ENCODE results near the gene CFAP299.

Gene CFAP299

DNA sequence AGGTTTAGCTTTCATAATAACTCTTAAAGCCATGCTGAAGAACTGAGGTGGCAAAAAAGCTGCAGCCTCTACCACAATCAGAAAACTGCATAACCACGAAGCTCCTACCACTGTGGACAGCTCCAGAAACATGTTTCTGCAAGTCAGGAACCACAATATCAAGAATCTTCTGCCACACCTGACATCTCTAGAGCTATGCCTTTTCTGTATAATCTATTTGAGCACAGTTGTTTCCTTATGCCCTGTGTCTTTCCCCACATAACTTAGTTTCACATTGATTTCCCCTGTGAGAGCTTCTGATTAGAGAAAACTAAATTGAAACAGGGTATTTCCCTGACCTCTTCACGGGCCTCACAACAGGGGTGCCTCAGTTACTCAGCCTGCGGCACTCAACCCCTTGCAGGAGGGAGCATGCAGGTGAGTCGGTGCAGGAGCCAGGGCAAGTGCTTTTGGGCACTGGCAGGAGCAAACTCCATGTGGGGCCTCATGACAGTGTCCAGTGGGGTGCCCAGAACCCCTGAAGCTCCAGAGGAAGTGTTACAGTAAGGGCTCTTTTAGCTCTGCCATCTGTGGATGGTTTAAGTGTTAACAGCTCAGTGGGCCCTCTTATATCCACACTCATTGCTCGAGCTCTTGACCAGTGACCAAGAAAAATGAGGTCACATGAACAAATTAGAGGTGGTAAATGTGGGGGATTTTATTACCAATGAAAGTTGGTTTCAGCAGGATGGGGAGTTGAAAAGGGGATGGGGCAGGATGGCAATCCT lies 562.2 kb downstream of the CFAP299 start:
- Mint-ChIP-seq H3K36me3 (ENCODE audit: insufficient read depth) (no peaks in the 10 kb centered on the region), H3K27ac (ENCODE audit: low read depth) (no peak overlapping the region), H3K4me1 (no peaks in the 10 kb centered on the region), H3K4me3 (no peak overlapping the region), H3K9me3 (peaks cover 5% of the 10 kb centered on the region), H3K27me3 (no peaks in the 10 kb centered on the region)
- no peak for ATAC-seq (replicated peaks; ENCODE audit: extremely low read depth, poor library complexity, severe bottlenecking)
- no peak for DNase-seq (ENCODE audit: low spot score in 2 of 2)

DNA sequence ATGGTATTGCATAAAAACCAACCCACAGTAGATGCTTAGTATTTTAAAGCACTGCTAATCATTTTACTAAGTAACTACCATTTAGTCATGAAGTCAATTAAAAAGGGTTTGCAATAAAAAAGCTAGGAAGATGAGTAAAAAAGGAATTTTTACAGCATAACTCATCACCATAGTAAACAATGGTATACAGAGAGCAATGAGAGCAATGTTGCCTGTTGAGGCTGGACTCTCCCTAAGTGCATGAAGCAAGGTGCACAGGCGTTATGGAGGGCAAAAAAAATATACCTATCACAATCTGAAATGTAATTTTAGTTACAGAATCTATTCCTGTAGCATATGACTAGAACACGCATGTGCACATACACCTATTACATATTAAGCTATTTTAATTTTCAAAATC lies 565.4 kb downstream of the CFAP299 start:
- Mint-ChIP-seq H3K4me3 (no peak overlapping the region), H3K36me3 (ENCODE audit: insufficient read depth) (no peaks in the 10 kb centered on the region), H3K4me1 (no peaks in the 10 kb centered on the region), H3K27me3 (no peaks in the 10 kb centered on the region), H3K9me3 (no peaks in the 10 kb centered on the region), H3K27ac (ENCODE audit: low read depth) (no peak overlapping the region)
- no peak for ATAC-seq (replicated peaks; ENCODE audit: extremely low read depth, poor library complexity, severe bottlenecking)
- no peak for DNase-seq (ENCODE audit: low spot score in 2 of 2)

DNA sequence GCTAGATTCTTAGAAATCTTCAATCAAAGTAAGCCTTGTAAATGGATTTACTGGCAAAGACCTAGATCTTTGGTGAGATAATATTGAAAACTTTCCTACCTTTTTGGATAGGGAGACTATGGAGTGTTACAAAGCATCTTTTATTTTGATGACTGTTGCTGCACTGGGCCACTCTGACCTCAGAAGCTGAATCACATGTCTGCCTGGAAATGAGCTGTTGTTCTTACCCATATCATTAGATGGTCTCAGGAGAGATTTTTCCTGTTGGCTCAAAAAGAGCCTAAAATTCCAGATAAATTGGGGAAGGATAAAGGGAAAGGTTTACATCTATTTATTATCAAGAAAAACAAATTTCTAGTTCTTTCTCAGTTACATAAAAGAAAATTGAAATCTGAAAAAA lies 567.5 kb downstream of the CFAP299 start:
- no peak for DNase-seq (ENCODE audit: low spot score in 2 of 2)
- Mint-ChIP-seq H3K36me3 (ENCODE audit: insufficient read depth) (no peaks in the 10 kb centered on the region), H3K4me1 (no peaks in the 10 kb centered on the region), H3K4me3 (no peak overlapping the region), H3K27ac (ENCODE audit: low read depth) (no peak overlapping the region), H3K9me3 (peaks cover 7% of the 10 kb centered on the region), H3K27me3 (no peaks in the 10 kb centered on the region)
- ATAC-seq (replicated peaks; ENCODE audit: extremely low read depth, poor library complexity, severe bottlenecking) = no peak

DNA sequence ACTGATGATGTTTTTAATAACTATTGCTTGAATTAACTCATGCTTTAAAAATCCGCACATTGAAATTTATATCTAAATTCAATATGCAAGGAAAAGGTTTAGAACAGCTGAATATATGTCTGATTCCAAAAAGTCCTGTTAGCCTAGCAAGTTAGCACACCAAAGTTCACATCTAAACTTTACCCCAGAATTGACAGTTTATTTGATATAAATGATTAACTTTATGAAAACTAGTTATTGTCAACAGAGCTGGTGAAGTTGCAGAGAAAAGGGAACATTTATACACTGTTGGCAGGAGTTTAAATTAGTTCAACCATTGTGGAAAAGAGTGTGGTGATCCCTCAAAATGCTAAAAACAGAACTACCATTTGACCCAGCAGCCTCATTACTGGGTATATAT lies 574.4 kb downstream of the CFAP299 start:
- H3K27me3 Mint-ChIP-seq = peaks cover 9% of the 10 kb centered on the region
- no peak overlapping the region for H3K27ac Mint-ChIP-seq (ENCODE audit: low read depth)
- H3K9me3 Mint-ChIP-seq = peaks cover 7% of the 10 kb centered on the region
- no peak for DNase-seq (ENCODE audit: low spot score in 2 of 2)
- H3K4me1 Mint-ChIP-seq = no peaks in the 10 kb centered on the region
- H3K4me3 Mint-ChIP-seq = no peak overlapping the region
- ATAC-seq (replicated peaks; ENCODE audit: extremely low read depth, poor library complexity, severe bottlenecking) = no peak
- H3K36me3 Mint-ChIP-seq (ENCODE audit: insufficient read depth) = no peaks in the 10 kb centered on the region

DNA sequence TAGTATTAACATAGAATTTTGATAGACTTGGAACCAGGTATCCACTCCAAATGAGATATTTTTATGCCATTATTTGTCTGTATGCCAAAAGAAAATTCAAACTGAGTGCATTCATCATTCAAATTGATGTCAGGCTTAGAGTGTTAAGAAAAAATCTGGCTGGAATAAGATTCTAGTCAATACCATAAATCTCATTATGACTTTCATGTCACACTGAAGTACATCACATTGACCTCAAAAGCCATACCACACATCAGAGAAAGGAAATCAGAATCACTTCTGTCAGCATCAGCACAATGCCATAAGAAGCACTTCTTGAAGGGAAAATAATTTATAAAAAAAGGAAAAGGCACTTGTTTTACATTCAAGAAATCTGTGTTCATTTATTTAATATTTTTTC lies 575.9 kb downstream of the CFAP299 start:
- H3K36me3 Mint-ChIP-seq (ENCODE audit: insufficient read depth) = no peaks in the 10 kb centered on the region
- DNase-seq (ENCODE audit: low spot score in 2 of 2) (no peak), ATAC-seq (replicated peaks; ENCODE audit: extremely low read depth, poor library complexity, severe bottlenecking) (no peak)
- H3K9me3 Mint-ChIP-seq = peaks cover 7% of the 10 kb centered on the region
- H3K27ac Mint-ChIP-seq (ENCODE audit: low read depth) = no peak overlapping the region
- no peak overlapping the region for H3K4me3 Mint-ChIP-seq
- H3K4me1 Mint-ChIP-seq = no peaks in the 10 kb centered on the region
- peaks cover 9% of the 10 kb centered on the region for H3K27me3 Mint-ChIP-seq

DNA sequence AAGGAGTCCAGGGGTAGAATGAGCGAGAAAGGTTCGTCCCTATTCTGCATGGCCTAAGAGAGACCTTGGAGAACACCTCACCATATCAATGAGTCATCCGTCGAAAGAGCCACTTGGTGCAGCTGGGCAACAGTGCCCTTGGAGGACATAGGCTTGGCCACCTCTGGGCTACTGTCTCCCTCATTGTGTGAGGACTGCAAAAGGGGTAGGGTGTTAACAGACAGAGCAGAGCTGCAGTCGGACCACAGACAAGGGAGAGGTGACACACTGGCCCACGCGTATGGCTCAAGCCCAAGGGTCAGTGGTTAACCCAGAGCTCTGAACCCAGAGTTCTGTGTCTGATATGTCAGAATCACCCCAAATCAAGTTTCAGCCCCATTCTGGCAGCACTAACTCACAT lies 576.8 kb downstream of the CFAP299 start:
- ATAC-seq (replicated peaks; ENCODE audit: extremely low read depth, poor library complexity, severe bottlenecking) = no peak
- Mint-ChIP-seq H3K9me3 (peaks cover 1% of the 10 kb centered on the region), H3K4me1 (no peaks in the 10 kb centered on the region), H3K27me3 (peaks cover 9% of the 10 kb centered on the region), H3K27ac (ENCODE audit: low read depth) (no peak overlapping the region), H3K36me3 (ENCODE audit: insufficient read depth) (no peaks in the 10 kb centered on the region), H3K4me3 (no peak overlapping the region)
- DNase-seq (ENCODE audit: low spot score in 2 of 2) = no peak

- no peak overlapping the region for H3K27ac Mint-ChIP-seq (ENCODE audit: low read depth)
- no peaks in the 10 kb centered on the region for H3K36me3 Mint-ChIP-seq (ENCODE audit: insufficient read depth)
- peaks cover 9% of the 10 kb centered on the region for H3K27me3 Mint-ChIP-seq
- H3K4me1 Mint-ChIP-seq = no peaks in the 10 kb centered on the region
- H3K9me3 Mint-ChIP-seq = no peaks in the 10 kb centered on the region
- H3K4me3 Mint-ChIP-seq = no peak overlapping the region
- no peak for ATAC-seq (replicated peaks; ENCODE audit: extremely low read depth, poor library complexity, severe bottlenecking)
- DNase-seq (ENCODE audit: low spot score in 2 of 2) = no peak
These were observed 577.9 kb downstream of the CFAP299 start for GRCh38 chr4:80913381-80913780.

DNA sequence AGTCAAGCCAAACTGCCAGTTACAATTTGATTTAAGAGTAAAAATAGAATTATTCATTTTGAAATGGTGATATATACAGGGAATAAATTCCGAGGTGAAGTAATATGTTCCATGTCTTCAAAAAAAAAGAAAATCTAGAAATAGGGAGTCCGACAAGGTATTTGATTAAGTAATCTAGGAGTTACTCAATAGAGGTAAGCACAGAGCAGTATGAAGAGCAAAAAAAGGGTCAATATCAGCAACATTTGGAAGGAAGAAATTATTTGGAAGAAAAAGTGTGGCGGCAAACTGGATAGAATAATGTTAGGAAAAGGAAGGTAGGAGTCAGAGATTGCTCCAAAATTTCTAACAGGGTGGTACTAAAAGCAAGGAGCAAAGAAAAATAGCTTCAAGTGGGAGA lies 581.2 kb downstream of the CFAP299 start:
- DNase-seq (ENCODE audit: low spot score in 2 of 2) = no peak
- H3K27me3 Mint-ChIP-seq = peaks cover 9% of the 10 kb centered on the region
- H3K9me3 Mint-ChIP-seq = no peaks in the 10 kb centered on the region
- H3K4me3 Mint-ChIP-seq = no peak overlapping the region
- H3K27ac Mint-ChIP-seq (ENCODE audit: low read depth) = no peak overlapping the region
- H3K36me3 Mint-ChIP-seq (ENCODE audit: insufficient read depth) = no peaks in the 10 kb centered on the region
- H3K4me1 Mint-ChIP-seq = no peaks in the 10 kb centered on the region
- ATAC-seq (replicated peaks; ENCODE audit: extremely low read depth, poor library complexity, severe bottlenecking) = no peak

DNA sequence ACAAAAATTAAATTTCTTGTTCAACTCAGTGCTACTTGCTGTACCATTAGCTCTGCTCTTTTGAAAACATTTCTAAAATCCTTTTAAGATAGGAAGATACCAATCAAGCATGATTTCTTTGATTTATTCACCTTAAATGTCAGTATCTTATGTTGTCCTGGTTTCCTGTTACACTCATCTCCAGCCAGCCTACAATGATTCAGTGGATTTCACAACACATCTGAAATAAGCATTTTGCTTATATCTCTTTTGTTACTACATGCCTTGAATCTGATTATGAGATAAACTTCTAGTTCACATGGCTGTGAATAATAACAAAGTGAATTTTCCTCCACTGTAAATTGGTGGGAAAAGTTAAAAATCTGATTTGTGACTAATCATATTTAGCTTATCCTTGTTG lies 582.5 kb downstream of the CFAP299 start:
- DNase-seq (ENCODE audit: low spot score in 2 of 2) = no peak
- Mint-ChIP-seq H3K9me3 (no peaks in the 10 kb centered on the region), H3K36me3 (ENCODE audit: insufficient read depth) (no peaks in the 10 kb centered on the region), H3K27me3 (no peaks in the 10 kb centered on the region), H3K4me3 (no peak overlapping the region), H3K27ac (ENCODE audit: low read depth) (no peak overlapping the region), H3K4me1 (no peaks in the 10 kb centered on the region)
- no peak for ATAC-seq (replicated peaks; ENCODE audit: extremely low read depth, poor library complexity, severe bottlenecking)

GRCh38 chr4:80921441-80921840 lies 585.9 kb downstream of the CFAP299 start:
- no peaks in the 10 kb centered on the region for H3K27me3 Mint-ChIP-seq
- no peak overlapping the region for H3K4me3 Mint-ChIP-seq
- no peaks in the 10 kb centered on the region for H3K4me1 Mint-ChIP-seq
- DNase-seq (ENCODE audit: low spot score in 2 of 2) (no peak), ATAC-seq (replicated peaks; ENCODE audit: extremely low read depth, poor library complexity, severe bottlenecking) (no peak)
- H3K27ac Mint-ChIP-seq (ENCODE audit: low read depth) = no peak overlapping the region
- no peaks in the 10 kb centered on the region for H3K36me3 Mint-ChIP-seq (ENCODE audit: insufficient read depth)
- no peaks in the 10 kb centered on the region for H3K9me3 Mint-ChIP-seq

DNA sequence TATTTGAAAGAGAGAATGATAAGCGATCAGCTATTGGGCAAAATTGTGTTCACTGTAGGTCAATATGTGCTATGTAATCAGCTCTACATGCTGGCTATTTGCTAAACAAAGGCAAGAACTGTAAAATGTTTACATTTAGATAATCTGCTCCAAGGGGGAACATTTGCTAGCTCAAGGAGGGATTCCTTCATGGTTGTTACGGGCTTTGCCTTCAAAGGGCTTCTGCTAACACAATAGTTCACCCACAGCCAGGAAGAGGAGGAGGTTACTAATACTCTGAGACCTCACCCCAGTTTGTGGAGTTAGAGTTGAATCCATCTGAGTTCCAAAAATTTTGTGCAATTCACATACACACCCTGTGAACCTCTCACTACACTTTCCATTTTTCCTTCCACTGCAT lies 587.4 kb downstream of the CFAP299 start:
- H3K36me3 Mint-ChIP-seq (ENCODE audit: insufficient read depth) = no peaks in the 10 kb centered on the region
- DNase-seq (ENCODE audit: low spot score in 2 of 2) = no peak
- ATAC-seq (replicated peaks; ENCODE audit: extremely low read depth, poor library complexity, severe bottlenecking) = no peak
- H3K4me3 Mint-ChIP-seq = no peak overlapping the region
- H3K9me3 Mint-ChIP-seq = no peaks in the 10 kb centered on the region
- no peaks in the 10 kb centered on the region for H3K4me1 Mint-ChIP-seq
- H3K27ac Mint-ChIP-seq (ENCODE audit: low read depth) = no peak overlapping the region
- no peaks in the 10 kb centered on the region for H3K27me3 Mint-ChIP-seq

DNA sequence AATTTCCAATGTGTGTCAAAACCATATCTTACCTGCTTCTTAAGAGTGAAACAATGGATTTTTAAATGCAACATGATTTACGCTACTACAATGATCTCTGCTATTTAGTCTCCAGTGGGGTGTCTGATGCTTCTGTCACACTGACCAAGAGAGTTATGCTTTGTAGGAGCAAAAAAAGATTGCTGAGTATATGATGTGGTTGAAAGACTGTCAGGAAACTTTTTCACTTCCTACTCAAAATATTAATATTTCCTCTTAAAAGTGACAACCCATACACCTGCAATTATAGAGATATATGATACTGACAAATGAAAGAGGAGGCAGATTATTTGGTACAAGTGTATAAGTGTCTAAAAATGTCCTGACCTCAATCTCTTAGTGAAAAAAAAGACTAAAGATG lies 589.8 kb downstream of the CFAP299 start:
- H3K27ac Mint-ChIP-seq (ENCODE audit: low read depth) = no peak overlapping the region
- H3K36me3 Mint-ChIP-seq (ENCODE audit: insufficient read depth) = no peaks in the 10 kb centered on the region
- no peaks in the 10 kb centered on the region for H3K4me1 Mint-ChIP-seq
- DNase-seq (ENCODE audit: low spot score in 2 of 2) (no peak), ATAC-seq (replicated peaks; ENCODE audit: extremely low read depth, poor library complexity, severe bottlenecking) (no peak)
- H3K27me3 Mint-ChIP-seq = no peaks in the 10 kb centered on the region
- no peaks in the 10 kb centered on the region for H3K9me3 Mint-ChIP-seq
- no peak overlapping the region for H3K4me3 Mint-ChIP-seq

GRCh38 chr4:80926446-80926845 lies 590.9 kb downstream of the CFAP299 start:
- no peaks in the 10 kb centered on the region for H3K4me1 Mint-ChIP-seq
- ATAC-seq (replicated peaks; ENCODE audit: extremely low read depth, poor library complexity, severe bottlenecking) (no peak), DNase-seq (ENCODE audit: low spot score in 2 of 2) (no peak)
- H3K27ac Mint-ChIP-seq (ENCODE audit: low read depth) = no peak overlapping the region
- no peaks in the 10 kb centered on the region for H3K27me3 Mint-ChIP-seq
- no peaks in the 10 kb centered on the region for H3K36me3 Mint-ChIP-seq (ENCODE audit: insufficient read depth)
- no peaks in the 10 kb centered on the region for H3K9me3 Mint-ChIP-seq
- H3K4me3 Mint-ChIP-seq = no peak overlapping the region

All from central memory CD8-positive, alpha-beta T cell (primary cell).